Inflammatory macrophage treated with lipopolysaccharide for 1 hour (primary cell): ENCODE results near the gene ANKS1B.

Source experiments
- DNase-seq, 2 donors: peaks; one replicate each; pipeline ENCODE4 v3.0.0-alpha.2; 2020 to 2022

ANKS1B gene

DNA sequence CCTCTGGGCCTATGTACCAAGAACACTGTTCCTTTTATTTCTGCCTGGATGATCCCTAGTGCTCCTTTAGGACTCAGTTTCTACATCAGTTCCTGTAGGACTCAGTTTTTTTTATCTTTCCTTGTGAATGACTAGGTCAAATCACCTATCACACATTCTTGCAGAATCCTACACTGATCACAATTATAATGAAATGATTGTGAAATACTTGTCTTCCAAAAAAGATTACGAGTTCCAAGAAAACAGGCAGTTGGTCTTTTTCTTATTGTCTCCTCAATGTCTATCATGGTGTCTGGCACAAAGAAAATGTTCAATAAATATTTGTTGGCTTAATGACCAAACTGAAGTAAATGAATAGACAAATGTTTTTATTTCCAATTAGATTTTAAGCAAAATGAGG, 432.7 kb downstream of the ANKS1B start:
- no peak for DNase-seq

DNA sequence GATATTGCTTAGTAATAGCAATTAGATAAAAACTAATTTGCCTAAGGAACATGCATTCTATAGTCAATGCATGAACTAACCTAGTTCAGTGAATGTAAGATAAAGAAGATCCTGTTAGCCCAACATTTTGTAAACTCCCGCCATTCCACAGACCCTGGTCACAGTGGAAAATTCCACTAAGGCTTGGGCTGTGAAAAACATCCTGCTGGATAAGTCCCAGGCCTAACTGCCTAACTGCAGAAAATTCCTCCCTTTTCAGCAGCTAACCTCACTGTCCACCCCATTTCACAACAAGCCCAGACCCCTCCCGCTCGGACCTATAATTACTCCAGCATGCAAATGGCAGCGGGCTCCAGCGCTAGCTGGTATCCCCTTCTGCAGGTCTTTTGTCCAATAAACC, 435.1 kb downstream of the ANKS1B start:
- DNase-seq: no peak

DNA sequence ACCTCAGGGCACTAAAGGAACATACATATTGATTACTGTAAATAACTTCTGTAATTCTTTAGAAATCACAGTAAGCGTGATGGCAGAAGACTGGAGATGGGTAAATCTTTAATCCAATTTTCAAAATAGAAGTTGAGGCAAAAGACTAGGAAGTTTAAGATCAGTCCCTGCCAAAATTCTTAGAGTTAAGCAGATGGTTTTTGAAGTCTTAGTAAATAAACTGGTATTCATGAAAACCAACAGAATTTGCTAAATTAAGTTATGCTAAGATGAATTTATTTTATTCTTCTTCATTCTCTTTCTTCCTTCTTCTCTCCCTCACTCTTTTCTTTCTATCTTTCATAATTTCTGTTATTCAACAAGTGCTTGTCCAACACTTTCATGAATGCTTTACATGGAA, 435.5 kb downstream of the ANKS1B start:
- no peak for DNase-seq

DNA sequence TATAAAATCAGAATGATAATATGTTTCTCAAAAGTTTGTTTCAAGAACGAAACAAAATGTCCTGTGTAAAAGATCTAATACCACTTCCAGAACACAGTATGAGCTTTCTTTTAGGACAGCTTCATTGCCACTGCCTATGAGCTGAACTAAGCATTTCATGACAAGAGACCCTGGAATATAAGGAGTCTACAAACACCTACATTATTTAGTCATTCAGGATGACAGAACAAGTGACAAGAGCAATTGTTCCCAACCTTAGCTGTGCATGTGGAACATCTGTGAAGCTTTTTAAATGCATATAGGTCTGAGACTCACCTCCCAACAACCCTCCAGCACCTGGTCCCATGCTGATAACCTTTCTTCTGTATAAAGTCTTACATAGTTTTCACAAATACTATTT, 440.3 kb downstream of the ANKS1B start:
- no peak for DNase-seq

DNA sequence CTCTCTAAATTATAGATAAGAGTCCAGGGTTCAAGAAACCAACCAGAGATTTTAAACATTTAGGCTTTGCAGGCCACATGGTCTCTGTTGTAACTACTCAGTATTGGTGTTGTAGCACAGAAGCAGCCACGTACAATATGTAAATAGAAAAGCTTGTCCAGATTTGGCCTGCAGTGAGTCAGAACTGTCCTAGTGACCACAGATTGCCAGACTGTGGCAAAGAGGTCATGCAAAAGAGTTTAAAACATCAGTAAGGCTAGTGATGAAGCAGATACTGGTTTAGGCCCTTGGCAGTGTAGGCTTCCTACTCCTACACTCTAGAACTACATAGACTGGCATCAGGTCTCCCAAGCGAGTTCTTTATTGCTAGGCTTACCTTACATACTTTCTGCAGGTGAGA, 454.8 kb downstream of the ANKS1B start:
- no peak for DNase-seq

DNA sequence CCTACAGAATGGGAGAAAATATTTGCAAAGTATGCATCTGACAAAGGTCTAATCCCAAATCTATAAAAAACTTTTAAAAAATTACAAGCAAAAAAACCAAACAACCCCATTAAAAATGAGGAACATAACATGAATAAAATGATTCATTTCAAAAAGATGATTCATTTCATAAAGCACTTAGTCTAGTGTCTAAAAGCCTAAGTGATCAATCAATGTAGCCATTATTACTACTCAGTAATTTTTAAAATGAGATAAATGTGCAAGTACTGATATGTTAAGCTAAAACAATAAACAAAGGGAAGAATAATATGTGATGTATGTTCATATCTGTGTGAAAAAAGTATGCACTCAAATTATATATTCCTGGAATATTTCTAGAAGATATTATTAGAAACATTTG, 456.3 kb downstream of the ANKS1B start:
- DNase-seq: no peak

DNA sequence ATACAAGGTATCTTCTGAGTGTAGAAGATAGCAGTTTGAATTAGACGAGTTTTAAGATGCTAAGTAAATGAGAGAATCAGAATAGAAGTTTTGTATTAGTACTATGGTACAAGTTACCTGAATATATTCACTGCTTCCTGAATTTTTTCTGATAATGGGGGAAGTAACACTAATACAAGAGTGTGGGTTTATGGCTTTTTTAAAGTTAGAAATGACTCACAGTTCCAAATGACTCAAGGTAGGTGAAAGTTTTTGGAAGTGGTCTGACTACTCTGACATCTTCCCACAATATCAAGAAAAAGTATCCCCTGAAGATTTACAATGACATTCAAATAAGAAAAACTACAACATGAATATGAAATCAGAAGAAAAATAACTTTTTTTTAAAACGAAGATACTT, 460.9 kb downstream of the ANKS1B start:
- no peak for DNase-seq

DNA sequence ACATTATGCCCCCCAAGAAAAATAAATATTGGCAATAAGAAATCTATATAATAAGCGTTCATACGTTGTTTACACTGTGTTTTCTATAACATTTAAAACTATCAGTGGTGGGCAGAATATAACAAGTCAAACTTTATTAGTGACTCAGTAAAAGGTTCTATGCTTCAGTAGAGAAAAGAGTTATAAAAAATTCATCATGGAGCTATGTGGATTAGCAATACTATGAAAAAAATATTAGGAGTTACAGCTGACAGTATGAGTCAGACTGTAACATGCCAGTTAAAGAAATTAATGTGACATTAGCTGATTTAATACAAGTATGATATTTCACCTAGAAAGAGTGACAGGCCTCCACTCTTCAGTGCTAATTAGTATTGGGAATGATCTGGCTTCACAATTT, 462.3 kb downstream of the ANKS1B start:
- DNase-seq: no peak

DNA sequence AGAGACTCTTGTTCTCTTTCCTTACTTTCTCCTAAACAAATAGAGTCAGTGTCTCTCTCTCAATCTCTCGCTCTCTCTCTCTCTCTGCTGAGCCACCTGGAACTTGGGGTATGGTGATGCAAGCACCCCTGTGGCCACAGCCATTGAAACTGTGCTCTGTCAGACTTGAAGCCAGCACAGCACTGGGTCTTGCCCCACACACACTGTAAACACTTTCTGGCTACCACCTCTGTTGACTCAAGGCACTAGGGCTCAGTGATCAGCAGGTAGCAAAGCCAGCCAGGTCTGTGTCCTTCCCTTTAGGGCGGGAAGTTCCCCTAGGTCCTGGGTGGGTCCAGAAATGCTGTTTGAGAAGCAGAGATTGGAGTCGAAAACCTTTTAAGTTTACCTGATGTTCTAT, 463.1 kb downstream of the ANKS1B start:
- DNase-seq: no peak

DNA sequence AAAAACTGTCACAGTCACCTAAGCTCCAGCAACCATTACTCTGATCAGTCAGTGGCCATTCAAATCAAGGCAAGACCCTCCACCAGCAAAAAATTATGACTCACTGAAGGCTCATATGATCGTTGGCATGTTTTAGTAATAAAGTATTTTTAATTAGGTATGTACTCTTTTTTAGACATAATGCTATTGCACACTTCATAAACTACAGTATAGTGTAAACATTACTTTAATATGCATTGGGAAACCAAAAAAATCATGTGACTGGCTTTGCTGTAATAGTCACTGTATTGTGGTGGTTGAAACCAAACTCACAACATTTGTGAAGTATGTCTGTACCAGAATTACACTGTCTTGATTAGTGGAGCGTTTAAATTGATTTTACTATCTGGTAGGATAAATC, 471.7 kb downstream of the ANKS1B start:
- DNase-seq: no peak

DNA sequence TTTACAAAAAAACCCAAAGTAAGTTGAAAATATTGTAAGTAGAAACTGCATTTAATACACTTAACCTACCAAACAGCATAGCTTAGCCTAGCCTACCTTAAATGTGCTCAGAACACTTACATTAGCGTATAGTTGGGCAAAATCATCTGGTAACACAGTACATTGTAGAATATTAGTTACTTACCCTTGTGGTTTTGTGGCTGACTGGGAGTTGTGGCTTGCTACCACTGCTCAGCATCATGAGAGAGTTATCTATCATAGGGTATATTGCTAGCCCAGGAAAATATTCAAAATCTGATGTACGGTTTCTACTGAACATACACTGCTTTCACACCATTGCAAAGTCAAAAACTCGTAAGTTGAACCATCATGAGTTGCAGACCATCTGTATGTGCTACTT, 478.9 kb downstream of the ANKS1B start:
- DNase-seq: no peak

DNA sequence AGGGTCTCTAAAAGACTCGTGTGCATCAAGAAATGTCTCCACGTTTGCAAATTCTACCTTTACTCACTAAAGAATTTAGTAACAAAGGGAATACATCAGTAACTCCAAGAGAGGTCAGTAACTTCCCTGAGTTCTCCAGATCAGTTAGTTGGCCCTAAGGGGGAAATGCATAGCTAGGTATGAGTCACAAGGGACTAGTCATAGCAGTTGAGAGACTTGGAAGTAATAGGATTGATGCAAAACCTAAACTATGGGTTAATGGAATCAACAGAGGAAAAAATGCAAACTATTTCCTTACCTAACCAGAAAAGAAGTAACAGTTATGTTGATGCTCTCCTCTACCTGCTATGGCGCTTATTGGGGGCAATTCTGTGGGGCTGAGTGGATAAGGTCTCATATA, 486.0 kb downstream of the ANKS1B start:
- no peak for DNase-seq

DNA sequence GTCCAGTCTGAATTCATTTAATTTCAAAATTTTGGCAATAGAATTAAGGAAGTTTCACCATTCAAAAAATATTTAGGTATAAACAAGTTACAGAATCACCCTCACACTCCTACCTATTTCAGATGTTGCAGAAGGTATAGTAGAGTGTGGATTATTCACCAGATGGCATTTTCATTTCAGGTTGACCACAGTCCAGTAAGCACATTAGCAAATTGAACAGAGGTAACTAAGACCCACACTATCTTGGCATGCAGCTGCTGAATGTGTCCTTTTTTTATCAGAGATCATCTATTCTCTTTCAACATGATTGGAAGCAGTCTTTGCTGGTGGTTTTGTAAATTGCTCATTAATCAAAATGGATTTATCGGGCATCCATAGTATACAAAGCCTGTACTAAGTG, 488.9 kb downstream of the ANKS1B start:
- DNase-seq: no peak

DNA sequence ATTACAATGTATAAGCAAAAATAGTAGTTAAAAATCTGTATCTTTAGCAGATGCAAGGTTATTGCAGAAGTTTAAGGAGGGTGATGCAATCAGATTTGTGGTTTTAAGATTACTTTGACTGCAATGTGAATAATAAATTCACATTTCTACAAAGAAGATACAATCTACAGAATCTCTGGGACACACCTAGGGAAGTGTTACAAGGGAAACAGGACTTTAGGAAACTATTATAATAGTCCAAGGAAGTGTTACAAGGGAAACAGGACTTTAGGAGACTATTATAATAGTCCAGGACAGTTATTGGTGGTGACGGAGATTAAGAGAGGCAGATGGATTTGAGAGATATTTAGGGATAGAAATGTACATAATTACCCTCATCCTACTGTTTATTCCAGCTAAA, 491.5 kb downstream of the ANKS1B start:
- DNase-seq: no peak

DNA sequence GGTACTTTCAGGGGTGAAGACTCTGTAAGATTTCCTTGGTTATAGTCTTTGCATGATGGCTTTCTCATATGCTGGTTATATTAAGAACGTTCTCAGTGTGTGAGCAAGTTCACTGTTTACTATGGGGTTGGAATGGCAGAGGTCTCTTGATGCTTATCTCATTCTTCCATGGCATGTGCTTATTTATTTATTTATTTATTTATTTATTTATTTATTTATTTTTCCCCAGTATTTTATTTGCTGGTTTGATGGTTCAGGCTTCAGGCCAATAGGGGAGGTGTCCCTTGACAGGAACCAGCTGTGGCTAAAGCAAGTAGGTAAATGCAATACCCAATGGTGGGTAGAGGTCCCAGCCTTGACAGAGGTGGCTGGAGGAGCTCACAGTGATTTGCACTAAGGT, 498.5 kb downstream of the ANKS1B start:
- no peak for DNase-seq

DNA sequence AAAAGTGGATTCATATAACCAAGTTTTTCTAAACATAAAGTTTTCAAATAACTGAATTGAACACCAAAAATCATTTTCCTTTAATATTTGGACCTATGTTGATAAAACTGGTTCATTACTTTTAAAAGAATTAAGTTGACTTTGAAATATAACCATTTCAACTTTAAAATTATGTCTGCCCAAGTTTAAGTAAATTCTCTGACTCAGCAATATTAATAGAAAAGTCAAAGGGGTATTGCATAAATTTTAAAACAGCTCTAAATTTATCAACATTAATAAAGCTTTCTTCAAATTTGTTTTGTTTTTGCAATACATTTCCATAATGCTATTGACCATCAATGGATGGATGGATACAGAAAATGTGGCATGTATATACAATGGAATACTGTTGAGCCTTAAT, 505.6 kb downstream of the ANKS1B start:
- DNase-seq: no peak

DNA sequence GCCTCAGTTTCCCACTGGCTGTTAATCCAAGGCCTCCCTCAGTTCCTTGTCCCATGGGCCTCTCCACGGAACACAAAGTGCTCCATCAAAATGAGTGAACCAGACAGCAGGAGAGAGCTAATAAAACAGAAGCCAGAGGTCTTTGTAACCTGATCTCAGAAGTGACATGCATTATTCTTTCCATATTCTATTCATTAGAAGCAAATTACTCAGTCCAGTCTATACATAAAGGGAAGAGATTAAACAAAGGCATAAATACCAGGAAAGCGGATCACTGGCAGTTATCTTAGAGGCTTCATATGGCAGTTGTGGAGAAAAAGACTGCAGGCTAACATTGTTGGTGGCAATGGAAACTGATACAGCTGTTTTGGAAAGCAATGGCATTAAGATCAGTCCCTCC, 507.8 kb downstream of the ANKS1B start:
- no peak for DNase-seq

DNA sequence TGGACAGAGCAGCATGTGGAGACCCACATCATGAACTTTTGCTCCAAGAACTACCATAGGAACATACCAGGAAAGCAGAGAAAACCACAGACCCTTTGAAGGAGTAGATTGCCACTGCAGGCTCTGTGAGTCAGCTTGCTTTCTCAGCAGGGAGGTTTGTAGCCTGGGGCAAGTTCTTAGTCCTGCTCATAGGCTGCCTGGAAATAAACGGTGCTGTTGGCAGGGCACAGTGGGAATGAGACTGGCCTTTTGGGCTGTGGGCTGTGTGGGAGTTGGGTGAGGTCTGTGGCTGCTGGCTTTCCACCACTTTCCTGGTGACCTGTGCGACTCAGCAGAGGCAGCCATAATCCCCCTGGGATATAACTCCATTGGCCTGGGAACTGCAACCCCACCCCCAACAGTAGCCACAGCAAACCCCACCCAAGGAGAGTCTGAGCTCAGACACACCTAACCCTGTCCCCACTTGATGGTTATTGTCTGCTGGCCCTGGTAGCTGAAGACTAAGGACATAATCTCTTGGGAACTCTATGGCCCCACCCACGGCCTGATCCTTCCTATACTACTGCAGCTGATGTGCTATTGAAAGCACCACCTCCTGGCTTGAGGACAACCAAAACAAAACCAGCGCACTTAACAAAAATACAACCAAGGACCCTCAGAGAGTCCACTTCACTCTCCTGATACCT, 529.2 kb downstream of the ANKS1B start:
- no peak for DNase-seq

DNA sequence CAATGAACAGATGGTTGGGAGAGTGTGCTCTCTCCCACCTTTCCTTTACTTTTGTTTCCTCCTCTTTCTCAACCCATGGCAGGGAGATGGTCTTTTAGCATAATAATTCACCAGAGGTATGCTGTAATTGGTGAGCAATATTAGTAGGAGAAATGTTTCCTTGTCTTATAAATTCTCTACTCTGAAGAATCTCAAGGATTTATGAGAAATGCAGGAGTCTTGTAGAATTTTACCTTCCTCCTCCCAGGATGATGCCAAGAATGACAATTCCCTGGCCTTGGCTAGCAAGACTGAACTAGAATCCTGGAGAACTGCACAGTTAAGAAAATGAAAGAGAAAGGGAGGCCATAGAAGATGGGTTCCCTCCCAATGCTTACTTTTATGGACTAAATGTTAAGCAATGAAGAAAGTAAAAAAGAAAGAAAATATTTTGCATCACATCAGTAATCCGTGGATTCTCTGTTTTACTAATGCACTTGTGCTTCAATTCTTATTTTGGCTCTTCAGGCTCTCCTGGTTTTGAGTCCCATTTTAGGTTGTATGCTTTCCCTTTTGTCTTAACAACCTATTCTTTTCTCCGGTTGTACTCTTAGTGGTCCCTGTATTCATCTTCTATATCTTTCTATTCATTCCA, 530.1 kb downstream of the ANKS1B start:
- no peak for DNase-seq

DNA sequence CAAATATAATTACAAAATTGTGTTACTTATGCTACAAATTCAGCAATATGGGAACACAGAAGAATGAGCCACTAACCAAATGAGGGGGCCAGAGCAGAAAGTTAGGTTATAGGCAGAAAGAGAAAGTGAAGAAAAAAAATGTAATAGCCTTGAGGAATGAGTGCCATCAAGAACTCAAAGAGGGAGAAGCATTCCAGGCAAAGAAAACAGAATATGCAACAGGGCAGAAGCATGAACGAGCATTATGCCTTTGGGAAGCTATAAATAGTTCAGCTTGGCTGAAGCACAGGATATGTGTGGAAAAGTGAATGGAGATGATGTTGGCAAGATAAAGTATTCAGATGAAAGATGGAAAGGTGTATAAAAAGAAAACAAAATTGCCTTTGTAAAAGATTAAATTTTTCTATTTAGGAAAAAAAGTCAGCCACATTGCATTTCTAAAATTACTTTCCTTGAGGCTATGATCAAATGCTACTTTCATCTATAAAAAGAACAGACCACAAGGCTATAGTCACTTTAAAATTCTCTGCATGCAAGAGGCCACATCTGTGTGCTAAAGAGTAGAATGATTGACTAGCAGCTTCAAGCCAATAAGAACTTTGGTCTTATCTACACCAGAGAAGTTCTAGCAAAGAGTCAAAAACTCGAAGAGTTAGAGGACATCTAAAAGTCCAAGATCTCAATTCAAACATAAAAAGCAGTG, 530.7 kb downstream of the ANKS1B start:
- no peak for DNase-seq

DNA sequence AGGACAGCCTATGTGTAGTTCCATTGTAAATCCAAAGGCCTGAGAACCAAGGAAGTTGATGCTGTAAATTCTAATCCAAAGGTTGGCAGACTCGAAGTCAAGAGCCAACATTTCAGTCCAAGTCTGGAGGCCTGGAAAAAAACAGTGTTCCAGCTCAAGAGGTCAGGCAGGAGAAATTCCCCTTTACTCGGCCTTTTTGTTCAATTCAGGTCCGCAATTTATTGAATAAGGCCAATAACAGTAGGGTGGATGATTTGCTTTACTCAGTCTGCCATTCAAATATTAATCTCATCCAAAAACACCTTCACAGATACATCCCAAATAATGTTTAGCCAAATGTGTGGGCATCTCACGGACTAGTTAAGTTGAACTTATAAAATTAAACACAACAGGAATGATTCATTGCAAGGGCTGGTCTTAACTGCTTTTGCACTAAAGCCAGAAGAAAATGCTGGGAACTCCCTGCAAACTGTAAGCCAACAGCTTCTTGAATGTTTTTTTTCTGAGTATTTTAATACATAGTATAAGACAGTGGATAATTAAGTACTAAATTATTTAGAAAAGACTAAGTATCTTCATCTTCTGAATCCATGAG, 534.6 kb downstream of the ANKS1B start:
- no peak for DNase-seq

DNA sequence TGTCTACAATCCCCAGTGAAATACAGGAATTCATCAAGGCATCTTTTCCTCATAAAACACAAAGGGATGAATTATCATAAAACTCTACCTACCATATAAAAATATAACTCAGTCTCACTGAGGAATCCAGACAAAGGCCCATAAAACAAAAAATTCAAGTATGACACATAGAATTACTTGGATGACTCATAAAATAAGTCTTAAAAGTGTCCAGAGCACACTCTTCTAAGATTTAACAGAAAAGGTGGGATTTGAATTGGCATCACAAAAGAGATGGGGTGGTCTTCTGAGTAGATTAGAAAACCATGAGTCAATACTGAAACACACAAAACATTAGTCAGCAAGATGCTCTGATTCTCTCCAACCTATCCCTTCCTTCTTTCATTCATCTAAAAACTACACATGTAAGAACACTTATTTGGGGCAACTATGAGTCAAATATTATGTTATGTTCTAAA, 539.8 kb downstream of the ANKS1B start:
- no peak for DNase-seq

DNA sequence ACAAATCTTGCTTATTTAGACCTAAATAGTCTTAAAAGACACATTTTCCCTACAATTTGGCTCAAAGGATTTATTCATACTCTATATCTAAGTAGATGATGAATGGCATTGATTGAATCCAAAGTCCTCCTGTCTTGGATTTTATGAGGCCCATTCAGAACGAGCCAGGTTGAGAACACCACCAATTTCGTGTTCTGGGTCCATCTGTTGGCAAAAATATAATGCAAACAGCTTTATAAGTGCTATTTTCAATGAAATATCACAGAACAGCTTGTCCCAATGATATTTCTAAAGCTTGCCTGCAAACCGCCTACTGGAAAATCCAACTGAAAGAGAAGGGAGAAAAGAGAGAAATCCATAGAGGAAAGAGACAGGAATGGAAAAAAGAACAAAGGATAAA, 542.0 kb downstream of the ANKS1B start:
- no peak for DNase-seq

DNA sequence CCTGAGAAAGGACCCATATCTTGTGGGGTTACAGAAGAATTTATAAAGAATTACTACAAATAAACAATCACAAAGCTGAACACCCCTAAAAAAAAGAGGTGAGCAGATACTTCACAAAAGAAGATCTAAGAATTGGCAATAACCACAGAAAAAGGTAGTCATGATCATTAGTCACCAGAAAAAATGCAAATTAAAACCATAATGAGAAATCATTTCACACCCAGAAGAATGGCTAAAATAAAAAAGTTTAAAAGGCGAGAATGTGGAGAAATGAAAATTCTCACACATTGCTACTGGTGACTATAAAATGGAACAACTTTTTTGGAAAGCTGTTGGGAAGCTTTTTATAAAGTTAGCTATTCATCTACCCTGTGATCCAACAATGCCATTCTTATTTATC, 545.3 kb downstream of the ANKS1B start:
- DNase-seq: no peak
